Measurements from ENCODE around the gene FCRL6. TPM values are rescaled to one million over a fixed set of nuclear protein-coding genes. Genes with fewer than 3 reads are reported as not detected.

FCRL6 gene
- total and polyA plus RNA-seq, 2 of the 13 experiments (the other 11 are each of a cell fraction or from before 2014, with no cell fraction given) = not detected

- H3K79me2 ChIP-seq (ENCODE audit: insufficient read depth, low read length) = no peaks in the 10 kb centered on the region
- intact Hi-C loops (cut with micrococcal nuclease; ENCODE audit: unreplicated experiment) = loop anchor here (2.0 kb wide), 1 partner anchor 29 kb away; no protein-coding TSS in a partner anchor
- peaks cover 12% of the 10 kb centered on the region for H3K4me1 ChIP-seq (ENCODE audit: insufficient read depth, low read length)
- no peak for TF ChIP-seq TFAP4 (IDR thresholded peaks at IDR 0.05; ENCODE audit: borderline replicate concordance, low read depth)
- peaks cover 1 to 12% of the 10 kb centered on the region in 2 experiments; a peak in 3 of 5 replicates for H3K27me3 ChIP-seq (ENCODE audit: control insufficient read depth in 1 of 2, insufficient read depth in 2 of 2, low read length in 2 of 2)
- no peak for FAIRE-seq
- POLR2A ChIA-PET = no interaction called here
- H4K20me1 ChIP-seq (ENCODE audit: insufficient read depth, low read length) = no peaks in the 10 kb centered on the region
- no peak overlapping the region for H3K4me3 ChIP-seq (replicated peaks in 1 of 3; ENCODE audit: insufficient read depth in 1 of 3, low read depth in 2 of 3, low read length in 3 of 3)
- DNase-seq (ENCODE audit: low spot score) = no peak
- no peaks in the 10 kb centered on the region for H3K36me3 ChIP-seq (replicated peaks in 1 of 2; ENCODE audit: control insufficient read depth in 1 of 2, insufficient read depth in 2 of 2, low read length in 2 of 2)
- no peak overlapping the region for H2AFZ ChIP-seq (ENCODE audit: low read length)
- no peak overlapping the region for H3K4me2 ChIP-seq (ENCODE audit: low read depth, low read length)
- H3K9me3 ChIP-seq (ENCODE audit: low read length) = no peaks in the 10 kb centered on the region
- WGBS (ENCODE audit: low lambda C conversion rate) = 59% methylated on average over 3 of the region's 3 CpGs
- no peak overlapping the region for H3K27ac ChIP-seq (ENCODE audit: extremely low read length, insufficient read depth, low read length)
- no peak for ATAC-seq
- CTCF ChIA-PET (ENCODE audit: low intra/inter-chr PET ratio, low total read pairs) = no interaction called here
- H3K9ac ChIP-seq (ENCODE audit: insufficient read depth, low read depth, low read length) = no peak overlapping the region
- BruUV-seq (replicated peaks) = no TSS peak
- in situ Hi-C loops (cut with HindIII; ENCODE audit: extremely low pct_ligation_motif_present, low pct_unique_long_range_greater_than_20kb) = no loop called here
Measured at GRCh38 chr1:159828176-159828575, 26.0 kb downstream of the FCRL6 start.

- no TSS peak for BruUV-seq (replicated peaks)
- Histone ChIP-seq H4K20me1 (ENCODE audit: insufficient read depth, low read length) (no peaks in the 10 kb centered on the region), H3K27me3 (ENCODE audit: control insufficient read depth in 1 of 2, insufficient read depth in 2 of 2, low read length in 2 of 2) (peaks cover 1 to 12% of the 10 kb centered on the region in 2 experiments; a peak in 3 of 5 replicates), H3K9ac (ENCODE audit: insufficient read depth, low read depth, low read length) (no peak overlapping the region), H3K36me3 (replicated peaks in 1 of 2; ENCODE audit: control insufficient read depth in 1 of 2, insufficient read depth in 2 of 2, low read length in 2 of 2) (no peaks in the 10 kb centered on the region), H3K4me2 (ENCODE audit: low read depth, low read length) (no peak overlapping the region), H2AFZ (ENCODE audit: low read length) (no peak overlapping the region), H3K27ac (ENCODE audit: extremely low read length, insufficient read depth, low read length) (no peak overlapping the region), H3K4me1 (ENCODE audit: insufficient read depth, low read length) (peaks cover 12% of the 10 kb centered on the region), H3K9me3 (ENCODE audit: low read length) (no peaks in the 10 kb centered on the region), H3K4me3 (replicated peaks in 1 of 3; ENCODE audit: insufficient read depth in 1 of 3, low read depth in 2 of 3, low read length in 3 of 3) (no peak overlapping the region), H3K79me2 (ENCODE audit: insufficient read depth, low read length) (no peaks in the 10 kb centered on the region)
- FAIRE-seq = no peak
- 34% methylated on average over 11 of the region's 11 CpGs for WGBS (ENCODE audit: low lambda C conversion rate)
- ChIA-PET CTCF (ENCODE audit: low intra/inter-chr PET ratio, low total read pairs) (no interaction called here), POLR2A (no interaction called here)
- no peak for DNase-seq (ENCODE audit: low spot score)
- ATAC-seq = no peak
- TF ChIP-seq ZMYM2 (CRISPR knock-in tag; IDR thresholded peaks at IDR 0.05) (no peak), ZNF33A (CRISPR knock-in tag; IDR thresholded peaks at IDR 0.05; ENCODE audit: borderline replicate concordance) (no peak), NR2C2 (CRISPR knock-in tag; IDR thresholded peaks at IDR 0.05; ENCODE audit: borderline replicate concordance) (no peak), HDAC1 (CRISPR knock-in tag; IDR thresholded peaks at IDR 0.05) (no peak), ASH2L (IDR thresholded peaks at IDR 0.05; ENCODE audit: insufficient read length, low read depth, low read length) (no peak), ZBTB25 (CRISPR knock-in tag; IDR thresholded peaks at IDR 0.05) (no peak), ZNF224 (CRISPR knock-in tag; IDR thresholded peaks at IDR 0.05) (no peak), ZSCAN25 (CRISPR knock-in tag; IDR thresholded peaks at IDR 0.05) (no peak), KDM4B (CRISPR knock-in tag; IDR thresholded peaks at IDR 0.05) (no peak)
- intact Hi-C loops (cut with micrococcal nuclease; ENCODE audit: unreplicated experiment) = loop anchor here (2.0 kb wide), 1 partner anchor 30 kb away; no protein-coding TSS in a partner anchor
- in situ Hi-C loops (cut with HindIII; ENCODE audit: extremely low pct_ligation_motif_present, low pct_unique_long_range_greater_than_20kb) = no loop called here
Measured at GRCh38 chr1:159828581-159829272, 26.6 kb downstream of the FCRL6 start.

All from HepG2 (cell line).